NT2/D1 (cell line): ENCODE results near the gene APC2.
"Not testable (repeated sequence)": the region's sequence is repeated elsewhere in the genome, so short reads cannot be mapped to it uniquely, and the experiment has no call there.

Experiments used
- DNase-seq: peaks from one replicate; pipeline ENCODE4 v3.0.0-alpha.2; 2011; ENCODE audit warnings: low read depth, low spot score
- H3K27me3 ChIP-seq: 2 replicates; pipeline ENCODE4 v1.6.0; 2011; ENCODE audit warnings: mild to moderate bottlenecking; ENCODE audit not compliant: insufficient read length, insufficient read depth
- H3K36me3 ChIP-seq: 2 replicates; pipeline ENCODE4 v1.6.1; 2011; ENCODE audit warnings: mild to moderate bottlenecking, low read length, mixed read lengths; ENCODE audit not compliant: insufficient read depth, insufficient read length
- H3K4me1 ChIP-seq: 2 replicates; pipeline ENCODE4 v1.5.1; 2011; ENCODE audit not compliant: insufficient read depth, insufficient read length
- H3K4me3 ChIP-seq: 2 replicates; pipeline ENCODE4 v1.5.1; 2011; ENCODE audit warnings: low read depth; ENCODE audit not compliant: insufficient read length
- H3K9ac ChIP-seq: 2 replicates; pipeline ENCODE4 v1.6.0; 2011; ENCODE audit warnings: low read depth; ENCODE audit not compliant: insufficient read length
- H3K9me3 ChIP-seq: 2 replicates; pipeline ENCODE4 v1.5.1; 2011; ENCODE audit warnings: mild to moderate bottlenecking, low read length; ENCODE audit not compliant: insufficient read depth
- SUZ12 ChIP-seq: IDR thresholded peaks from 2 replicates; pipeline ENCODE4 v1.6.1; 2011; ENCODE audit not compliant: insufficient read length, insufficient read depth; ENCODE audit errors: extremely low read depth
- YY1 ChIP-seq: IDR thresholded peaks from 2 replicates; pipeline ENCODE4 v1.6.1; 2011; ENCODE audit not compliant: insufficient read length, insufficient read depth
- ZNF274 ChIP-seq: IDR thresholded peaks from 2 replicates; pipeline ENCODE4 v1.6.1; 2011; ENCODE audit warnings: mild to moderate bottlenecking, low read depth, low read length

APC2 gene

DNA sequence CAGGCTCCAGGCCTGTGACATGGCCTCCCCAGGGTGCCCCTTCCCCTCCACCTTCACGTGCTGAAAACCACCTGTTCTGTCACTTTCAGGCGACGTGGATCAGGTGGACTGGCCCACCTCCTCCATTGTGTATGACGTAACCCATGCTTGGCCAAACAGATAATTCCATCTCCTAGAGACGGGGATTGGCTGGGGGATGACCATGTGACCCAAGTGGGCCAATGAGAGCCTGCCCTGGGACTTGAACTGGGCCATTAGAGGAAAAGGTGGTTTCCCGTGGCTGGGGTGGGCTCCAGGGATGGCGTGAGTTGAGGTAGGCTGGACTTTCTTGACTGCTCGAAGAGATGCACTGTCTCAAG lies 66.5 kb downstream of the APC2 start:
- Histone ChIP-seq H3K36me3 (no peaks in the 10 kb centered on the region), H3K27me3 (no peaks in the 10 kb centered on the region), H3K4me1 (peaks cover 10% of the 10 kb centered on the region), H3K9me3 (no peaks in the 10 kb centered on the region), H3K9ac (no peak overlapping the region), H3K4me3 (no peak overlapping the region)
- DNase-seq, result no peak
- TF ChIP-seq SUZ12, result no peak
- TF ChIP-seq ZNF274, result no peak
- no peak for TF ChIP-seq YY1

DNA sequence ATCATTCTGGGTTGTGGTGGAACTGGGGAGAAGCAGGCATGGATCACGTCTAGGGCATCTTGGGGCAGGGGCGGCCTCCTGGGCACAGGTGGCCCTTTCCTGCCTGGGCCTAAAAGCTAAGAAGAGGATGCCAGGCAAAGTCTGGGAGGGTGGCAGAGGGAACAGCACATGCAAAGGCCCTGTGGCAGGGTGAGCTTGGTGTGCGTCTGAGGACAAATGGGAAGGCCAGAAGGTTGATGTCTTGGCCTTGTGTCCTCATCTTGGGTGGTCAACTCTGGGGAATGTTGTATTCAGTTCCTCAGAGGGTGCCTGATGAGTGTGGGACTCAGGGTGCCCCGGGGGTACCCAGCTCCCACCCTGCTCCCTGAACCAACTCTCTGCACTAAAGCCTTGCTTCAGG lies 68.5 kb downstream of the APC2 start:
- H3K27me3 ChIP-seq, result peaks cover 7% of the 10 kb centered on the region
- H3K9me3 ChIP-seq, result no peaks in the 10 kb centered on the region
- H3K4me3 ChIP-seq, result no peak overlapping the region
- TF ChIP-seq ZNF274 (no peak), YY1 (no peak)
- H3K9ac ChIP-seq, result no peak overlapping the region
- DNase-seq, result no peak
- peaks cover 20% of the 10 kb centered on the region for H3K4me1 ChIP-seq
- H3K36me3 ChIP-seq, result no peaks in the 10 kb centered on the region

DNA sequence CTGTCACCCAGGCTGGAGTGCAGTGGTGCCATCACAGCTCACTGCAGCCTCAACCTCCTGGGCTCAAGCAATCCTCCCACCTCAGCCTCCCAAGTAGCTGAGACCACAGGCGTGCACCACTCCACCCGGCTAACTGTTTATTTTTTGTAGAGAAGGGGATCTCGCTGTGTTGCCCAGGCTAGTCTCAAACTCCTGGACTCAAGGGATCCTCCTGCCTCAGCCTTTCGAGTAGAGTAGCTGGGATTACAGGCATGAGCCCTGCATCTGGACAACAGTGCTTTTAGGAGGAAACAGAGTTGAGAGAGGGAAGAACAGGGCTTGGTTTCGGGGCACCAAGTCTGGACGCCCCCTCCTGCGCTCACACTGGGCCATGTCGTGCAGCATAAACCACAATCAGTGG lies 69.9 kb downstream of the APC2 start:
- not testable (repeated sequence) for DNase-seq, H3K9ac ChIP-seq, H3K36me3 ChIP-seq, H3K4me3 ChIP-seq, H3K9me3 ChIP-seq
- H3K4me1 ChIP-seq, result peaks cover 29% of the 10 kb centered on the region
- H3K27me3 ChIP-seq, result peaks cover 19% of the 10 kb centered on the region

DNA sequence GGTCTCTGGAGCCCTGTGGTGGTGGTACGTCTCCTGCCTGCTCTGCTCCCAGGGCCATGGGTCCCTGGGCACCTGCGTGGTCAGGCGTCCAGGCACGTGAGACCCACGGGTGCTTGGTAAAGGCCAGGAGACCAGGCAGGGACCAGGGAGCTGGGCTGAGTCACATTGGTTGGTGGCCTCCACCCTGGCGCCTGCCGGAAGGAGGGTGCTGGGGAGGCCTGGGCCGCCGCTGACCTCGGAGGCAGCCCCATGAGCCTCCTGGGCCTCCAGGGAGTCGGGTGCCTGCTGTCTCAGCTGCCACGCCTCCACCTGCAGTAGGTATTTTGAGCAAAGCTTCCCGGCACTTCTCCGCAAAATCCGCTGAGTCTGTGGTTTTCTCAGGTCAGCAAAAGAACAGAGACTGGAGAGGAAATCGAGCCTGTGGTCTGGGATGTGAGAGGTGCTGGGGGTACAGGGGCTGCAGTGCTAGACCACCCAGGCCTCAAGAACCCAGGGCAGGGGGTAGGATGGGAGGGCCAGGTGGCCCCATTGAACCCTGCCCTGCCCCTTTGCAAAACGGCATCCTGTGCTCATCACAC lies 70.4 kb downstream of the APC2 start:
- H3K36me3 ChIP-seq, result no peaks in the 10 kb centered on the region

DNA sequence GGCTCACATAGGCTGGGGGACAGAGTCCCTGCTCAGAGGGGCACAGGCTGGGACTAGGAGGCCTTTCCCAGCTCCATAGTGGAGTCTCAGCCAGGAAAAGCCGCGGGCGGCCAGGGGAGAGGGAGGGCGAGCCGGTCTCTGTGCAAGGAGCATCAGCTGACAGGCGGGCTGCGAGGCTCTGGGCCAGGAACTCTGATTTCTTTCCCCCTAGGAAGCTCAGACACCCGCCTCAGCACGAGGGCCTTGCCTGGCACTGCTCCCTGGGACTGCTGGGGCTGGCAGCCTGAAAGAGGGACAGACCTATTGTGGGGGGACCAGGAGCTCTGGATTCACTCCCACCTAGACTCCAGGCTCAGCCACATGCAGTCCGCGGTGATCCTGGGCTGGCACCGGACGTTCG lies 71.7 kb downstream of the APC2 start:
- H3K9me3 ChIP-seq, result no peaks in the 10 kb centered on the region
- H3K9ac ChIP-seq, result peak overlapping the region; percentile 62
- no peak for DNase-seq
- TF ChIP-seq SUZ12, result no peak
- TF ChIP-seq YY1, result no peak
- no peak for TF ChIP-seq ZNF274
- H3K4me3 ChIP-seq, result no peak overlapping the region
- H3K27me3 ChIP-seq, result peaks cover 29% of the 10 kb centered on the region
- peaks cover 32% of the 10 kb centered on the region for H3K4me1 ChIP-seq
- H3K36me3 ChIP-seq, result no peaks in the 10 kb centered on the region

More for the DNA sequence above, 70.4 kb downstream of the APC2 start:
- no peak for DNase-seq
- H3K9me3 ChIP-seq, result no peaks in the 10 kb centered on the region
- peaks cover 24% of the 10 kb centered on the region for H3K27me3 ChIP-seq
- H3K4me1 ChIP-seq, result peaks cover 32% of the 10 kb centered on the region
- no peak for TF ChIP-seq SUZ12
- TF ChIP-seq ZNF274, result no peak
- no peak for TF ChIP-seq YY1
- H3K9ac ChIP-seq, result peak overlapping the region; percentile 43
- H3K4me3 ChIP-seq, result no peak overlapping the region

DNA sequence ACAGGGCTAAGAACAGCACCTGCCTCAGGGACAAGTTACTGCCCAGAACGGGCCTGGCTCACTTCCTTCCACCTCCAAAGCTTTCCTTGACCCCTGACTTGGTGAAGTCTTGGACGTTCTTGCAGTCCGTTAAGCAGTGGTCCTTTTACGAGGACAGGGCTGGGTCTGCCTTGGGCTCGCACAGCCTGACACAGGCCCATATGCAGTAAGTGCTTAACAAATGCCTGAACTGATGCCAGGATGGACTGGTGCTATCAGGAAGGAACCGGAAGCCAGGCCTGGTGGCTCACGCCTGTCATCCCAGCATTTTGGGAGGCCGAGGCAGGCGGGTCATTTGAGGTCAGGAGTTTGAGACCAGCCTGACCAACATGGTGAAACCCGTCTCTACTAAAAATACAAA lies 72.1 kb downstream of the APC2 start:
- Histone ChIP-seq H3K4me3 (no peak overlapping the region), H3K27me3 (peaks cover 29% of the 10 kb centered on the region), H3K4me1 (peaks cover 32% of the 10 kb centered on the region)

DNA sequence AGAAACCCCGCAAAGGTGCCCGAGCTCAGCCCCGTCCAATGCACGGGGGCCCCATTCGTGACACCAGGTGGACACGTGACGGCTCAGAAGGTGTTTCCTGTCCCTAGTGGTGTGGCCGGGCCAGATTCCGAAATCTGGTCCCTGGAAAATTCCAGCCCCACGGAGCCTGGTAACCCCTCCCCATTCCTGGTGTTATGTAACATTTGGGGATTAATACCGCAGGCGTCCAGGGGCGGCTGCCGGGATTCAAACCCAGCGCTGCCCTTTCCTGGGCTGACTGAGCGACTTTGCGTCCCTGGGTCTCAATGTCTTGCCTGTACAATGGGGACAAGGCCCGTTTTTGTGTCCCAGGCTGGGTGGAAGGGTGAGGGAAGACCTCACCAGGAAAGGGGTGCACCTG lies 72.9 kb downstream of the APC2 start:
- Histone ChIP-seq H3K9me3 (no peaks in the 10 kb centered on the region), H3K9ac (peak overlapping the region; percentile 64), H3K27me3 (peaks cover 29% of the 10 kb centered on the region), H3K36me3 (no peaks in the 10 kb centered on the region), H3K4me1 (peaks cover 32% of the 10 kb centered on the region), H3K4me3 (no peak overlapping the region)
- no peak for DNase-seq
- TF ChIP-seq YY1, result no peak
- TF ChIP-seq ZNF274, result no peak
- TF ChIP-seq SUZ12, result no peak

More for the DNA sequence above, 72.1 kb downstream of the APC2 start:
- DNase-seq, result no peak
- H3K9ac ChIP-seq, result no peak overlapping the region
- H3K9me3 ChIP-seq, result no peaks in the 10 kb centered on the region
- no peaks in the 10 kb centered on the region for H3K36me3 ChIP-seq
- TF ChIP-seq SUZ12, result no peak
- no peak for TF ChIP-seq YY1
- no peak for TF ChIP-seq ZNF274
